Astrocyte of the spinal cord (primary cell): Measurements from ENCODE around the gene YEATS2.

Experiments
- DNase-seq: peaks from one replicate; pipeline ENCODE4 v3.0.0; 2011; ENCODE audit warnings: low read depth, low spot score
- H3K4me3 ChIP-seq: 2 replicates; pipeline ENCODE4 v1.5.1; 2011; ENCODE audit warnings: low read depth, mild to moderate bottlenecking, low read length, moderate library complexity
- CTCF ChIP-seq: IDR thresholded peaks from 2 replicates; pipeline ENCODE4 v1.5.1; 2012; ENCODE audit warnings: low read depth, mild to moderate bottlenecking, low read length, inconsistent platforms
- in situ Hi-C: cut with HindIII; loops from 2 replicates; pipeline ENCODE4 v1.10.0; 2017; ENCODE audit warnings: low sequenced_read_pairs

YEATS2 gene

GRCh38 chr3:183815951-183816475 lies 118.4 kb downstream of the YEATS2 start:
- TF ChIP-seq CTCF = no peak
- DNase-seq = no peak
- in situ Hi-C loops = no loop called here

GRCh38 chr3:183816681-183817510 lies 119.3 kb downstream of the YEATS2 start:
- in situ Hi-C loops = no loop called here
- H3K4me3 ChIP-seq = no peak overlapping the region
- DNase-seq = no peak
- TF ChIP-seq CTCF = no peak

More at GRCh38 chr3:183815951-183816475, 118.4 kb downstream of the YEATS2 start:
- H3K4me3 ChIP-seq = no peak overlapping the region

- in situ Hi-C loops = no loop called here
- no peak for TF ChIP-seq CTCF
- DNase-seq = no peak
- no peak overlapping the region for H3K4me3 ChIP-seq
Observed at GRCh38 chr3:183817639-183818038, 120.0 kb downstream of the YEATS2 start.

- DNase-seq = no peak
- TF ChIP-seq CTCF = no peak
- no peak overlapping the region for H3K4me3 ChIP-seq
- in situ Hi-C loops = no loop called here
Observed at GRCh38 chr3:183818041-183818620, 120.5 kb downstream of the YEATS2 start.

GRCh38 chr3:183818706-183819624 lies 121.4 kb downstream of the YEATS2 start:
- DNase-seq = no peak
- no peak for TF ChIP-seq CTCF
- H3K4me3 ChIP-seq = no peak overlapping the region
- in situ Hi-C loops = no loop called here

- no peak for TF ChIP-seq CTCF
- in situ Hi-C loops = no loop called here
- H3K4me3 ChIP-seq = no peak overlapping the region
- no peak for DNase-seq
Observed at GRCh38 chr3:183819831-183820230, 122.2 kb downstream of the YEATS2 start.
